CD4-positive, alpha-beta T cell (primary cell): Measurements from ENCODE around the gene NARS2. TPM values are rescaled to one million over a fixed set of nuclear protein-coding genes. Genes with fewer than 3 reads are reported as not detected.
A peak's percentile ranks its signal among the peaks of the same experiment; 100 is the strongest.

ENCODE experiments used
- ATAC-seq: fragments of 200-7000 bp; cut with Tn5 transposase; one replicate; pipeline ENCODE4 v1.10.0; 2022; ENCODE audit warnings: mild to moderate bottlenecking; ENCODE audit not compliant: poor library complexity
- CTCF ChIA-PET: fragments of 350-600 bp; sonication (Branson Sonifier 250); formaldehyde crosslinking; loops from one replicate; lab custom pipeline; 2021; ENCODE audit warnings: antibody characterized with exemption, inconsistent platforms; lab: Charles Lee
- POLR2A ChIA-PET: fragments of 350-600 bp; sonication (Branson Sonifier 250); formaldehyde crosslinking; loops from one replicate; lab custom pipeline; 2021; ENCODE audit warnings: antibody characterized with exemption, inconsistent platforms; lab: Charles Lee
- DNase-seq, 14 experiments: peaks; one replicate each; pipeline ENCODE4 v3.0.0-alpha.2; 2013 to 2020; ENCODE audit warnings: mixed read lengths in 2 of 14
- H3K27ac ChIP-seq, 2 donors: one replicate each; pipeline versions ENCODE4 v1.5.1 to v1.7.0; 2013; ENCODE audit warnings: low read length in 2 of 2, low read depth in 1 of 2, mild to moderate bottlenecking in 1 of 2
- H3K27me3 ChIP-seq, 2 experiments: 1 replicate in 1 of 2; 2 replicates in 1 of 2; pipeline versions ENCODE4 v1.6.1 to v1.7.0; 2013; ENCODE audit warnings: low read length in 2 of 2, control low read depth in 1 of 2, mild to moderate bottlenecking in 1 of 2, moderate library complexity in 1 of 2; ENCODE audit not compliant: insufficient read depth in 2 of 2, control insufficient read depth in 1 of 2
- H3K36me3 ChIP-seq: one replicate; pipeline ENCODE4 v1.6.1; 2013; ENCODE audit warnings: low read length, control low read depth; ENCODE audit not compliant: insufficient read depth
- H3K4me1 ChIP-seq: one replicate; pipeline ENCODE4 v1.6.1; 2013; ENCODE audit warnings: low read length, control low read depth; ENCODE audit not compliant: insufficient read depth
- H3K4me3 ChIP-seq: one replicate; pipeline ENCODE4 v1.5.1; 2013; ENCODE audit warnings: mild to moderate bottlenecking, low read length, moderate library complexity
- H3K9me3 ChIP-seq, 2 experiments: 1 replicate in 1 of 2; 2 replicates in 1 of 2; pipeline versions ENCODE4 v1.6.1 to v1.7.0; 2013; ENCODE audit warnings: low read length in 2 of 2, mild to moderate bottlenecking in 2 of 2, control low read depth in 1 of 2, moderate library complexity in 1 of 2; ENCODE audit not compliant: control insufficient read depth in 1 of 2, insufficient read depth in 1 of 2
- H3K27ac Mint-ChIP-seq: one replicate; pipeline ENCODE4 v1.8.0; 2020; ENCODE audit warnings: mixed read lengths
- H3K27me3 Mint-ChIP-seq: one replicate; pipeline ENCODE4 v1.8.0; 2021; ENCODE audit warnings: mixed read lengths
- H3K36me3 Mint-ChIP-seq: one replicate; pipeline ENCODE4 v1.8.0; 2021; ENCODE audit warnings: low read depth, mixed read lengths
- H3K4me1 Mint-ChIP-seq: one replicate; pipeline ENCODE4 v1.8.0; 2021; ENCODE audit warnings: low read depth, mixed read lengths
- H3K4me3 Mint-ChIP-seq: one replicate; pipeline ENCODE4 v1.8.0; 2020; ENCODE audit warnings: mild to moderate bottlenecking, mixed read lengths
- H3K9me3 Mint-ChIP-seq: one replicate; pipeline ENCODE4 v1.8.0; 2020; ENCODE audit warnings: mixed read lengths
- intact Hi-C, 2 experiments: fragments of 100-400 bp; cut with DNase I in 1 of 2; cut with micrococcal nuclease in 1 of 2; formaldehyde crosslinking; loops; one replicate each; pipeline versions ENCODE4 v1.15.1 to v1.9.0; 2023 to 2025; cut with DNase I, micrococcal nuclease
- total RNA-seq, 174 experiments: library from RNA in 2 of 174; stranded (reverse) in 2 of 174; gene quantifications; one replicate each; pipeline ENCODE4 v1.2.3 and lab custom pipeline; 2021 to 2026
- TF ChIP-seq, protein P1 (sequence below): fragments of 200-600 bp; IDR thresholded peaks from one replicate; pipeline ENCODE4 v1.8.0; 2022; ENCODE audit warnings: antibody characterized with exemption, mild to moderate bottlenecking

Gene NARS2
- total RNA-seq, 2 experiments from 2014 or later, result 8.7 to 9.3 TPM

DNA sequence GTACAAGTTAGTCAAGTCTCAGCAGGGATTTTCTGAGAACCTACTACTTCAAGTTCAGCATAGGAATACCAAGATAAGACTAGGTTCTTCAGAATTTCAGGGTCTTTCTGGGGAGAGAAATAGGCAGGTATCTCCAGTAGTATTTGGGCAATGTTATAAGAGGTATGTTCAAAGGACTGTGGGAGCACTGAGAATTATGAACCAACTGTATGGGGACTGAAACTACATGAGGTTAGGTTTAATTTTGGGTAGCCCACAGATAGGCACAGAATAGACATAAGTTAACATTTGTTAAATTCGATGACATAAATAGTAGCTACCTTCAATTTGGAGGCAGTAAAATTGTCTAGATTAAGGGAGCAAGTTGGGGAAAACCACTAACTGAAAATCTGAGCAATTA, 147.8 kb downstream of the NARS2 start:
- H3K27me3 ChIP-seq, result no peaks in the 10 kb centered on the region
- no peaks in the 10 kb centered on the region for H3K36me3 ChIP-seq
- no peak overlapping the region for H3K4me3 Mint-ChIP-seq
- no peaks in the 10 kb centered on the region for H3K4me1 ChIP-seq
- CTCF ChIA-PET, result no interaction called here
- no peaks in the 10 kb centered on the region for H3K9me3 ChIP-seq
- peaks cover 4% of the 10 kb centered on the region for H3K27me3 Mint-ChIP-seq
- no peak for ATAC-seq
- H3K4me1 Mint-ChIP-seq, result no peaks in the 10 kb centered on the region
- no peak overlapping the region for H3K27ac Mint-ChIP-seq
- H3K36me3 Mint-ChIP-seq, result peaks cover 6% of the 10 kb centered on the region
- no peak for DNase-seq
- TF ChIP-seq, protein P1, sequence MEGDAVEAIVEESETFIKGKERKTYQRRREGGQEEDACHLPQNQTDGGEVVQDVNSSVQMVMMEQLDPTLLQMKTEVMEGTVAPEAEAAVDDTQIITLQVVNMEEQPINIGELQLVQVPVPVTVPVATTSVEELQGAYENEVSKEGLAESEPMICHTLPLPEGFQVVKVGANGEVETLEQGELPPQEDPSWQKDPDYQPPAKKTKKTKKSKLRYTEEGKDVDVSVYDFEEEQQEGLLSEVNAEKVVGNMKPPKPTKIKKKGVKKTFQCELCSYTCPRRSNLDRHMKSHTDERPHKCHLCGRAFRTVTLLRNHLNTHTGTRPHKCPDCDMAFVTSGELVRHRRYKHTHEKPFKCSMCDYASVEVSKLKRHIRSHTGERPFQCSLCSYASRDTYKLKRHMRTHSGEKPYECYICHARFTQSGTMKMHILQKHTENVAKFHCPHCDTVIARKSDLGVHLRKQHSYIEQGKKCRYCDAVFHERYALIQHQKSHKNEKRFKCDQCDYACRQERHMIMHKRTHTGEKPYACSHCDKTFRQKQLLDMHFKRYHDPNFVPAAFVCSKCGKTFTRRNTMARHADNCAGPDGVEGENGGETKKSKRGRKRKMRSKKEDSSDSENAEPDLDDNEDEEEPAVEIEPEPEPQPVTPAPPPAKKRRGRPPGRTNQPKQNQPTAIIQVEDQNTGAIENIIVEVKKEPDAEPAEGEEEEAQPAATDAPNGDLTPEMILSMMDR, result no peak
- POLR2A ChIA-PET, result interaction anchor here (1.1 kb wide), 1 partner anchor 8 kb away, joined by 3 read pairs; no protein-coding TSS in a partner anchor
- no peaks in the 10 kb centered on the region for H3K9me3 Mint-ChIP-seq
- H3K4me3 ChIP-seq, result no peak overlapping the region
- H3K27ac ChIP-seq, result no peak overlapping the region
- intact Hi-C loops, result no loop called here

DNA sequence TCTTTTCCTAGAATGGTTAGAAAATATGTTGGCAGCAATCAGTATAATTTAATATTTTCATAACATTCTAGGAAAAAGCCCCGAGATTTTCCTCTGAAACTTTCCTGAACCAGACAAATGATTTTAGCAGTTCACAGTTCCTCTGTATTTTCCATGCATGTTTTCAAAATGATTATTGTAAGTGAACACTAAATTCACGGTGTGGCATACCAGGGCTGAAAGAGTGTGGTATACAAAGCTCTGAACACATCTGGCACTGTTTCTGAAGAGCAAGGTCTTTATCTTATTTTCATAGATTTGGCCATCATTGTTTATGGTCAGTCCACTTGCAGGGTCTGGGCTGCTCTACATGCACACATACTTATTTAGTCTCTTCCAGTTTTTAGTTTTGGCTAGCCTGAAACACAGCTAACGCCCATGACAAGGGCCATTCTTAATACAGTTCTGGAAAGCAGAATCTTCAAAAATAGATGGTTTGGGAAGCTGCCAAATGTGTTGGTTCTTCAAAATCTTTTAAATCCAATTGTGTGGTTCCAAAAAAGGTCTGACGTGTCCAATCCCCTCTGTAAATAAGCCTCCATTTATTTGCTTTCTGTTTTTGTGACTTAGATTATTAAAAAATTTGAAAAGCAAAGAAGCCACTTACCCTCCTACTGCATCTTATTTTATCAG, 149.1 kb downstream of the NARS2 start:
- Mint-ChIP-seq H3K27ac (no peak overlapping the region), H3K4me3 (no peak overlapping the region), H3K36me3 (no peaks in the 10 kb centered on the region), H3K9me3 (no peaks in the 10 kb centered on the region), H3K27me3 (peaks cover 14% of the 10 kb centered on the region), H3K4me1 (no peaks in the 10 kb centered on the region)
- peaks cover 0 to under 1% of the 10 kb centered on the region in 2 experiments for H3K27me3 ChIP-seq
- peaks cover 6% of the 10 kb centered on the region for H3K4me1 ChIP-seq
- POLR2A ChIA-PET, result no interaction called here
- H3K9me3 ChIP-seq, result no peaks in the 10 kb centered on the region
- DNase-seq (no peak), ATAC-seq (no peak)
- H3K36me3 ChIP-seq, result no peaks in the 10 kb centered on the region
- TF ChIP-seq, protein P1, result no peak
- no peak overlapping the region for H3K4me3 ChIP-seq
- CTCF ChIA-PET, result no interaction called here
- no peak overlapping the region for H3K27ac ChIP-seq
- intact Hi-C loops, result no loop called here

DNA sequence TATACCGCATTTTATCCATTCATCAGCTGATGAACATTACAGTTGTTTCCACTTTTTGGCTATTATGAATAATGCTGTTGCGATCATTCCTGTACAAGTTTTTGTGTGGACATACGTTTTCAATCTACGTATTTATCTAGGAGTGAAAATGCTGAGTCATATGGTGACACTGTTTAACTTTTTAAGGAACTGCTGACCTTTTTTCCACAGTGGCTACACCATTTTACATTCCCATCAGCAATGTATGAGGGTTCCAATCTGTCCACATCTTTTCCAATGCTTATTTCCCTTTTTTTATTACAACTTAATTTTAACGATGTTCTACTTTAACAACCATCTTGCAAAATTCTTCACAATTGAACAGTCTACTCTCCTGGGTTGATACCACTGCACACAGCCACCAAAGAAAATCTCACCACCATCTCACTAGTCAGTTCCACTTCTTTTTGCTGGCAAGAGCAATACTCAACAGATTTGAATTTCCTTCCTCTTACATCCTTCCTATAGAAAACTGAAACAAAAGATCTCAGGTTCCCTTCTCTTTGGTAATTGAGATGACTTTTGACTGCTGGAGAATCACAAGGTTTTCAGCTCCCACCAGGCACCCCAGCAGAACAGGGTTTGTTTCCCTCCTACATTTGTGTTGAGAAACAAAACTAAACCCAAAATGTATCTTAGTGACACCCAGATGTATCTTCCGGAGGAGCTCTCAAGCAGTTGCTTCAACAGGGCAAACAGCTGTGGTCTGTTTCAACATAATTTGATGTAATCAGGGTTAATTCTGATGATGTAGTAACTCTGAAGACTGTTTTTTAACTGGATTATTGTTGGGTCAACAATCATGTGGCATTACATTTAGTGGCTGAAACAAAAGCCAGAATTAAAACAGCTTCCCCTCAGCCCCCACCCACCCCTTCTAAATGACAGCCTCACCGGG, 150.1 kb downstream of the NARS2 start:
- Histone ChIP-seq H3K4me1 (peaks cover 13% of the 10 kb centered on the region), H3K4me3 (no peak overlapping the region), H3K9me3 (no peaks in the 10 kb centered on the region), H3K27me3 (peaks cover 0 to 5% of the 10 kb centered on the region in 2 experiments), H3K27ac (no peak overlapping the region), H3K36me3 (no peaks in the 10 kb centered on the region)
- no peak overlapping the region for H3K27ac Mint-ChIP-seq
- no peaks in the 10 kb centered on the region for H3K9me3 Mint-ChIP-seq
- H3K4me1 Mint-ChIP-seq, result peaks cover 4% of the 10 kb centered on the region
- ChIA-PET POLR2A (no interaction called here), CTCF (no interaction called here)
- no peak for ATAC-seq
- intact Hi-C loops, result no loop called here
- TF ChIP-seq, protein P1, result no peak
- peak in 3 of 14 experiments; percentile 19 to 42 (median 28) for DNase-seq
- H3K36me3 Mint-ChIP-seq, result no peaks in the 10 kb centered on the region
- H3K4me3 Mint-ChIP-seq, result no peak overlapping the region
- peaks cover 20% of the 10 kb centered on the region for H3K27me3 Mint-ChIP-seq
